ENCODE results near the gene ATG2A.
"Not testable (repeated sequence)": the region's sequence is repeated elsewhere in the genome, so short reads cannot be mapped to it uniquely, and the experiment has no call there.

ATG2A gene

GRCh38 chr11:64850979-64851567 is 65.9 kb downstream of the ATG2A start:
- Histone ChIP-seq H3K27me3 (ENCODE audit: insufficient read depth, low read depth, severe bottlenecking) (no peaks in the 10 kb centered on the region), H3K9me3 (ENCODE audit: severe bottlenecking) (no peaks in the 10 kb centered on the region), H3K27ac (no peak overlapping the region), H3K4me3 (ENCODE audit: low read depth, low read length) (no peak overlapping the region), H3K36me3 (peaks cover 3% of the 10 kb centered on the region; the same call in 1 of the 2 replicates)
- no peak for TF ChIP-seq CTCF (IDR thresholded peaks at IDR 0.05; ENCODE audit: low read depth, low read length)
- DNase-seq = no peak

- Histone ChIP-seq H3K27ac (no peak overlapping the region), H3K36me3 (peaks cover 3% of the 10 kb centered on the region; the same call in 1 of the 2 replicates), H3K4me3 (ENCODE audit: low read depth, low read length) (no peak overlapping the region), H3K27me3 (ENCODE audit: insufficient read depth, low read depth, severe bottlenecking) (no peaks in the 10 kb centered on the region), H3K9me3 (ENCODE audit: severe bottlenecking) (no peaks in the 10 kb centered on the region)
- no peak for DNase-seq
- 0 out of 2 replicates have a peak, but pooled peaks have one; percentile 14 for TF ChIP-seq CTCF (IDR thresholded peaks at IDR 0.05; ENCODE audit: low read depth, low read length)
These were observed 67.2 kb downstream of the ATG2A start for GRCh38 chr11:64849598-64850356.

- Histone ChIP-seq H3K27ac (peak overlapping the region; percentile 39; the same call in 1 of the 2 replicates), H3K9me3 (ENCODE audit: severe bottlenecking) (no peaks in the 10 kb centered on the region), H3K4me3 (ENCODE audit: low read depth, low read length) (no peak overlapping the region), H3K36me3 (0 out of 2 replicates have a peak, but pooled peaks cover under 1% of the 10 kb centered on the region), H3K27me3 (ENCODE audit: insufficient read depth, low read depth, severe bottlenecking) (no peaks in the 10 kb centered on the region)
- TF ChIP-seq CTCF (IDR thresholded peaks at IDR 0.05; ENCODE audit: low read depth, low read length) = peak; percentile 43; the same call in 1 of the 2 replicates
- peak; percentile 39 for DNase-seq
These were observed 68.0 kb downstream of the ATG2A start for GRCh38 chr11:64848826-64849597.

GRCh38 chr11:64848214-64848825 is 68.7 kb downstream of the ATG2A start:
- Histone ChIP-seq H3K27ac (no peak overlapping the region; the same call in 1 of the 2 replicates), H3K27me3 (ENCODE audit: insufficient read depth, low read depth, severe bottlenecking) (no peaks in the 10 kb centered on the region), H3K4me3 (ENCODE audit: low read depth, low read length) (no peak overlapping the region), H3K9me3 (ENCODE audit: severe bottlenecking) (no peaks in the 10 kb centered on the region), H3K36me3 (no peaks in the 10 kb centered on the region)
- no peak for TF ChIP-seq CTCF (IDR thresholded peaks at IDR 0.05; ENCODE audit: low read depth, low read length)
- no peak for DNase-seq

GRCh38 chr11:64846998-64847666 is 69.9 kb downstream of the ATG2A start:
- TF ChIP-seq CTCF (IDR thresholded peaks at IDR 0.05; ENCODE audit: low read depth, low read length) = peak; percentile 93
- no peaks in the 10 kb centered on the region for H3K36me3 ChIP-seq
- no peak overlapping the region for H3K27ac ChIP-seq
- DNase-seq = peak; percentile 96
- no peaks in the 10 kb centered on the region for H3K27me3 ChIP-seq (ENCODE audit: insufficient read depth, low read depth, severe bottlenecking)
- no peak overlapping the region for H3K4me3 ChIP-seq (ENCODE audit: low read depth, low read length)
- H3K9me3 ChIP-seq (ENCODE audit: severe bottlenecking) = no peaks in the 10 kb centered on the region

GRCh38 chr11:64845776-64846129 is 71.3 kb downstream of the ATG2A start:
- H3K27ac ChIP-seq = not testable (repeated sequence)

More at GRCh38 chr11:64845776-64846129, 71.3 kb downstream of the ATG2A start:
- not testable (repeated sequence) for H3K9me3 ChIP-seq (ENCODE audit: severe bottlenecking); H3K27me3 ChIP-seq (ENCODE audit: insufficient read depth, low read depth, severe bottlenecking); H3K4me3 ChIP-seq (ENCODE audit: low read depth, low read length); DNase-seq; H3K36me3 ChIP-seq
